ENCODE data around the gene MLXIP. TPM values are rescaled to one million over a fixed set of nuclear protein-coding genes. Genes with fewer than 3 reads are reported as not detected.

MLXIP gene
- total RNA-seq, 3 donors from 2014 or later: 194 to 230 (median 201) TPM

- DNase-seq (no peak), ATAC-seq (no peak)
- TF ChIP-seq, protein P1, sequence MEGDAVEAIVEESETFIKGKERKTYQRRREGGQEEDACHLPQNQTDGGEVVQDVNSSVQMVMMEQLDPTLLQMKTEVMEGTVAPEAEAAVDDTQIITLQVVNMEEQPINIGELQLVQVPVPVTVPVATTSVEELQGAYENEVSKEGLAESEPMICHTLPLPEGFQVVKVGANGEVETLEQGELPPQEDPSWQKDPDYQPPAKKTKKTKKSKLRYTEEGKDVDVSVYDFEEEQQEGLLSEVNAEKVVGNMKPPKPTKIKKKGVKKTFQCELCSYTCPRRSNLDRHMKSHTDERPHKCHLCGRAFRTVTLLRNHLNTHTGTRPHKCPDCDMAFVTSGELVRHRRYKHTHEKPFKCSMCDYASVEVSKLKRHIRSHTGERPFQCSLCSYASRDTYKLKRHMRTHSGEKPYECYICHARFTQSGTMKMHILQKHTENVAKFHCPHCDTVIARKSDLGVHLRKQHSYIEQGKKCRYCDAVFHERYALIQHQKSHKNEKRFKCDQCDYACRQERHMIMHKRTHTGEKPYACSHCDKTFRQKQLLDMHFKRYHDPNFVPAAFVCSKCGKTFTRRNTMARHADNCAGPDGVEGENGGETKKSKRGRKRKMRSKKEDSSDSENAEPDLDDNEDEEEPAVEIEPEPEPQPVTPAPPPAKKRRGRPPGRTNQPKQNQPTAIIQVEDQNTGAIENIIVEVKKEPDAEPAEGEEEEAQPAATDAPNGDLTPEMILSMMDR (IDR thresholded peaks at IDR 0.05): no peak
- H3K36me3 ChIP-seq (ENCODE audit: low read depth): no peaks in the 10 kb centered on the region
- H3K4me1 ChIP-seq (ENCODE audit: low read depth): peaks cover 38% of the 10 kb centered on the region
- H3K4me3 ChIP-seq: no peak overlapping the region
- no peaks in the 10 kb centered on the region for H3K9me3 ChIP-seq
- intact Hi-C loops (cut with DNase I, micrococcal nuclease): no loop called here
Observed at GRCh38 chr12:122067548-122067947, 11.0 kb upstream of the MLXIP start.

- ATAC-seq: peak; percentile 20
- TF ChIP-seq, protein P1 (IDR thresholded peaks at IDR 0.05): no peak
- Histone ChIP-seq H3K9me3 (no peaks in the 10 kb centered on the region), H3K36me3 (ENCODE audit: low read depth) (no peaks in the 10 kb centered on the region), H3K4me3 (no peak overlapping the region), H3K4me1 (ENCODE audit: low read depth) (peaks cover 35% of the 10 kb centered on the region)
- peak; percentile 59 to 81 (median 66) for DNase-seq
- intact Hi-C loops (cut with DNase I, micrococcal nuclease): no loop called here
Observed at GRCh38 chr12:122067966-122068365, 10.6 kb upstream of the MLXIP start.

GRCh38 chr12:122072031-122072970 lies 6.3 kb upstream of the MLXIP start:
- Histone ChIP-seq H3K9me3 (no peaks in the 10 kb centered on the region), H3K36me3 (ENCODE audit: low read depth) (no peaks in the 10 kb centered on the region), H3K4me3 (no peak overlapping the region), H3K4me1 (ENCODE audit: low read depth) (peaks cover 32% of the 10 kb centered on the region)
- DNase-seq: peak in 2 of 3 donors; percentile 45 to 50
- peak; percentile 32 for ATAC-seq
- TF ChIP-seq, protein P1 (IDR thresholded peaks at IDR 0.05): no peak
- intact Hi-C loops (cut with DNase I, micrococcal nuclease): no loop called here

- no peaks in the 10 kb centered on the region for H3K9me3 ChIP-seq
- H3K4me1 ChIP-seq (ENCODE audit: low read depth): peaks cover 32% of the 10 kb centered on the region
- intact Hi-C loops (cut with DNase I, micrococcal nuclease): no loop called here
- DNase-seq (no peak), ATAC-seq (no peak)
- TF ChIP-seq, protein P1 (IDR thresholded peaks at IDR 0.05): no peak
- H3K36me3 ChIP-seq (ENCODE audit: low read depth): no peaks in the 10 kb centered on the region
- H3K4me3 ChIP-seq: no peak overlapping the region
Observed at GRCh38 chr12:122073815-122074214, 4.7 kb upstream of the MLXIP start.

GRCh38 chr12:122076743-122077495 lies 1.6 kb upstream of the MLXIP start:
- ATAC-seq (peak; percentile 35), DNase-seq (peak; percentile 71 to 76 (median 72))
- intact Hi-C loops (cut with DNase I, micrococcal nuclease): no loop called here
- Histone ChIP-seq H3K36me3 (ENCODE audit: low read depth) (no peaks in the 10 kb centered on the region), H3K4me3 (no peak overlapping the region), H3K9me3 (no peaks in the 10 kb centered on the region), H3K4me1 (ENCODE audit: low read depth) (peaks cover 28% of the 10 kb centered on the region)
- TF ChIP-seq, protein P1 (IDR thresholded peaks at IDR 0.05): no peak

All from mucosa of descending colon (tissue), 3 donors.